GM21447 (cell line): ENCODE data around the gene MOB2.

Experiments
- ATAC-seq: cut with Tn5 transposase; IDR thresholded peaks from one replicate; pipeline ENCODE4 v1.9.1; 2021; ENCODE audit not compliant: unreplicated experiment

The MOB2 gene

GRCh38 chr11:1486054-1486825 is at the start of gene MOB2:
MOB2 (minus strand) TSS chr11:1486779; CDS start chr11:1486556, 223 bp downstream.
- ATAC-seq, result no peak

- no peak for ATAC-seq
These were observed 48.1 kb upstream of the MOB2 start for GRCh38 chr11:1534682-1535081.

GRCh38 chr11:1534171-1534570 is 47.6 kb upstream of the MOB2 start:
- no peak for ATAC-seq

- ATAC-seq, result no peak
These were observed 46.8 kb upstream of the MOB2 start for GRCh38 chr11:1533342-1533725.

GRCh38 chr11:1532606-1533341 is 46.2 kb upstream of the MOB2 start:
- no peak for ATAC-seq

- no peak for ATAC-seq
These were observed 45.5 kb upstream of the MOB2 start for GRCh38 chr11:1532014-1532586.

GRCh38 chr11:1531449-1532013 is 45.0 kb upstream of the MOB2 start:
- ATAC-seq, result no peak

- no peak for ATAC-seq
These were observed 44.3 kb upstream of the MOB2 start for GRCh38 chr11:1530686-1531448.

- ATAC-seq, result no peak
These were observed 43.2 kb upstream of the MOB2 start for GRCh38 chr11:1529774-1530173.

GRCh38 chr11:1529286-1529685 is 42.7 kb upstream of the MOB2 start:
- no peak for ATAC-seq

- ATAC-seq, result no peak
These were observed 42.1 kb upstream of the MOB2 start for GRCh38 chr11:1528710-1529109.

- ATAC-seq, result no peak
These were observed 40.2 kb upstream of the MOB2 start for GRCh38 chr11:1526785-1527184.

GRCh38 chr11:1523779-1524178 is 37.2 kb upstream of the MOB2 start:
- no peak for ATAC-seq

- ATAC-seq, result no peak
These were observed 36.5 kb upstream of the MOB2 start for GRCh38 chr11:1523077-1523476.

GRCh38 chr11:1522081-1522424 is 35.5 kb upstream of the MOB2 start:
- peak; percentile 33 for ATAC-seq

- ATAC-seq, result peak; percentile 89
These were observed 35.0 kb upstream of the MOB2 start for GRCh38 chr11:1521382-1522080.

- no peak for ATAC-seq
These were observed 34.2 kb upstream of the MOB2 start for GRCh38 chr11:1520663-1521267.

GRCh38 chr11:1520209-1520662 is 33.7 kb upstream of the MOB2 start:
- ATAC-seq, result no peak

- no peak for ATAC-seq
These were observed 32.7 kb upstream of the MOB2 start for GRCh38 chr11:1519028-1520010.
